Measurements from ENCODE around the gene UBTD1. TPM values are rescaled to one million over a fixed set of nuclear protein-coding genes. Genes with fewer than 3 reads are reported as not detected.

UBTD1 gene
- total RNA-seq, 1 donor from 2014 or later, result 0.91 TPM

- H3K4me1 Mint-ChIP-seq, result no peaks in the 10 kb centered on the region
- no peaks in the 10 kb centered on the region for H3K9me3 Mint-ChIP-seq
- ATAC-seq (ENCODE audit: low read depth), result no peak
- TF ChIP-seq CTCF (IDR thresholded peaks at IDR 0.05), result no peak
- intact Hi-C loops (cut with micrococcal nuclease), result no loop called here
- no peak overlapping the region for H3K27ac Mint-ChIP-seq
- H3K27me3 Mint-ChIP-seq, result no peaks in the 10 kb centered on the region
- CTCF ChIA-PET, result interaction anchor here (1.0 kb wide), 1 partner anchor 10 kb away, joined by 3 read pairs; no protein-coding TSS in a partner anchor
- no peaks in the 10 kb centered on the region for H3K36me3 Mint-ChIP-seq (ENCODE audit: low read depth)
- H3K4me3 Mint-ChIP-seq, result no peak overlapping the region
- POLR2A ChIA-PET, result no interaction called here
- no peak for DNase-seq
Measured at GRCh38 chr10:97564776-97565175, 66.1 kb downstream of the UBTD1 start.

GRCh38 chr10:97566336-97566996 lies 67.7 kb downstream of the UBTD1 start:
- Mint-ChIP-seq H3K4me3 (no peak overlapping the region), H3K36me3 (ENCODE audit: low read depth) (no peaks in the 10 kb centered on the region), H3K9me3 (no peaks in the 10 kb centered on the region), H3K4me1 (no peaks in the 10 kb centered on the region), H3K27ac (no peak overlapping the region), H3K27me3 (no peaks in the 10 kb centered on the region)
- no peak for TF ChIP-seq CTCF (IDR thresholded peaks at IDR 0.05)
- ATAC-seq (ENCODE audit: low read depth) (no peak), DNase-seq (no peak)
- ChIA-PET CTCF (no interaction called here), POLR2A (no interaction called here)
- intact Hi-C loops (cut with micrococcal nuclease), result no loop called here

GRCh38 chr10:97567891-97568290 lies 69.2 kb downstream of the UBTD1 start:
- DNase-seq, result no peak
- POLR2A ChIA-PET, result no interaction called here
- intact Hi-C loops (cut with micrococcal nuclease), result no loop called here
- H3K27me3 Mint-ChIP-seq, result no peaks in the 10 kb centered on the region
- no peaks in the 10 kb centered on the region for H3K4me1 Mint-ChIP-seq
- no peak for TF ChIP-seq CTCF (IDR thresholded peaks at IDR 0.05)
- CTCF ChIA-PET, result no interaction called here
- H3K4me3 Mint-ChIP-seq, result no peak overlapping the region
- H3K27ac Mint-ChIP-seq, result no peak overlapping the region
- H3K36me3 Mint-ChIP-seq (ENCODE audit: low read depth), result no peaks in the 10 kb centered on the region
- ATAC-seq (ENCODE audit: low read depth), result no peak
- H3K9me3 Mint-ChIP-seq, result no peaks in the 10 kb centered on the region

- H3K4me3 Mint-ChIP-seq, result no peak overlapping the region
- intact Hi-C loops (cut with micrococcal nuclease), result no loop called here
- TF ChIP-seq CTCF (IDR thresholded peaks at IDR 0.05), result no peak
- ChIA-PET CTCF (interaction anchor here (2.3 kb wide), 1 partner anchor 161 kb away, joined by 9 read pairs; no protein-coding TSS in a partner anchor), POLR2A (no interaction called here)
- peaks cover 4% of the 10 kb centered on the region for H3K27me3 Mint-ChIP-seq
- no peaks in the 10 kb centered on the region for H3K9me3 Mint-ChIP-seq
- DNase-seq (no peak), ATAC-seq (ENCODE audit: low read depth) (no peak)
- no peak overlapping the region for H3K27ac Mint-ChIP-seq
- H3K36me3 Mint-ChIP-seq (ENCODE audit: low read depth), result no peaks in the 10 kb centered on the region
- no peaks in the 10 kb centered on the region for H3K4me1 Mint-ChIP-seq
Measured at GRCh38 chr10:97570146-97570788, 71.5 kb downstream of the UBTD1 start.

GRCh38 chr10:97570789-97571471 lies 72.2 kb downstream of the UBTD1 start:
- Mint-ChIP-seq H3K27me3 (peaks cover 4% of the 10 kb centered on the region), H3K36me3 (ENCODE audit: low read depth) (no peaks in the 10 kb centered on the region), H3K4me3 (no peak overlapping the region), H3K27ac (no peak overlapping the region), H3K9me3 (no peaks in the 10 kb centered on the region), H3K4me1 (no peaks in the 10 kb centered on the region)
- CTCF ChIA-PET, result interaction anchor here (0.7 to 2.3 kb wide), 4 partner anchors 14 to 471 kb away, joined by 3 to 9 read pairs (median 6); partner anchors contain the start of genes HOGA1 and ZFYVE27
- intact Hi-C loops (cut with micrococcal nuclease), result no loop called here
- TF ChIP-seq CTCF (IDR thresholded peaks at IDR 0.05), result no peak
- no peak for ATAC-seq (ENCODE audit: low read depth)
- POLR2A ChIA-PET, result interaction anchor here (1.2 kb wide), 1 partner anchor 166 kb away, joined by 4 read pairs; the partner anchor contains the start of gene ZFYVE27
- no peak for DNase-seq

Measured in activated B cell treated with CpG ODN at 0.5 μM for 24 hours (primary cell).